ENCODE measurements around the gene UTS2R. TPM values are rescaled to one million over a fixed set of nuclear protein-coding genes. Genes with fewer than 3 reads are reported as not detected.
"Not testable (repeated sequence)": the region's sequence is repeated elsewhere in the genome, so short reads cannot be mapped to it uniquely, and the experiment has no call there.

The UTS2R gene
- total RNA-seq, 1 donor = not detected

- Histone ChIP-seq H3K36me3 (ENCODE audit: insufficient read depth, low read length) (no peaks in the 10 kb centered on the region), H3K79me2 (ENCODE audit: insufficient read depth, low read length) (no peaks in the 10 kb centered on the region), H2AFZ (ENCODE audit: low read length) (no peak overlapping the region), H3K27me3 (ENCODE audit: insufficient read depth, low read length) (peaks cover 20% of the 10 kb centered on the region), H3K4me1 (ENCODE audit: insufficient read depth, low read length) (no peaks in the 10 kb centered on the region), H3K4me3 (ENCODE audit: insufficient read depth, low read length) (no peak overlapping the region), H3K9me3 (ENCODE audit: low read depth, low read length) (no peaks in the 10 kb centered on the region), H3K27ac (ENCODE audit: low read depth, low read length) (no peak overlapping the region), H3K4me2 (ENCODE audit: insufficient read depth, low read length) (no peak overlapping the region), H4K20me1 (ENCODE audit: insufficient read depth, low read length) (no peaks in the 10 kb centered on the region)
- TF ChIP-seq CTCF (IDR thresholded peaks at IDR 0.05; ENCODE audit: extremely low read depth, low read depth, low read length) = no peak
- DNase-seq (ENCODE audit: insufficient read length, low spot score, missing footprints) = peak; percentile 77
Measured at GRCh38 chr17:82356845-82357355, 14.7 kb upstream of the UTS2R start.

- H3K79me2 ChIP-seq (ENCODE audit: insufficient read depth, low read length) = no peaks in the 10 kb centered on the region
Measured at GRCh38 chr17:82357394-82357793, 14.2 kb upstream of the UTS2R start.

GRCh38 chr17:82358465-82359350, 12.9 kb upstream of the UTS2R start, which contains the start of gene TEX19:
Gene TEX19 (plus strand): TSS chr17:82359247. CDS start chr17:82362151, 2,904 bp downstream.
- Histone ChIP-seq H2AFZ (ENCODE audit: low read length) (no peak within 1 kb of the TSS), H3K27ac (ENCODE audit: low read depth, low read length) (no peak within 1 kb of the TSS), H3K4me1 (ENCODE audit: insufficient read depth, low read length) (no peaks in the 10 kb centered on the region), H3K79me2 (ENCODE audit: insufficient read depth, low read length) (no peaks in the 10 kb centered on the region), H3K4me2 (ENCODE audit: insufficient read depth, low read length) (no peak within 1 kb of the TSS), H3K4me3 (ENCODE audit: insufficient read depth, low read length) (no peak within 1 kb of the TSS), H3K9me3 (ENCODE audit: low read depth, low read length) (no peaks in the 10 kb centered on the region), H4K20me1 (ENCODE audit: insufficient read depth, low read length) (no peaks in the 10 kb centered on the region), H3K36me3 (ENCODE audit: insufficient read depth, low read length) (no peaks in the 10 kb centered on the region), H3K27me3 (ENCODE audit: insufficient read depth, low read length) (peaks cover 20% of the 10 kb centered on the region)
- TF ChIP-seq CTCF (IDR thresholded peaks at IDR 0.05; ENCODE audit: extremely low read depth, low read depth, low read length) = no peak
- DNase-seq (ENCODE audit: insufficient read length, low spot score, missing footprints) = peak; percentile 43

More at GRCh38 chr17:82357394-82357793, 14.2 kb upstream of the UTS2R start:
- no peak for TF ChIP-seq CTCF (IDR thresholded peaks at IDR 0.05; ENCODE audit: extremely low read depth, low read depth, low read length)
- Histone ChIP-seq H3K4me1 (ENCODE audit: insufficient read depth, low read length) (no peaks in the 10 kb centered on the region), H4K20me1 (ENCODE audit: insufficient read depth, low read length) (no peaks in the 10 kb centered on the region), H3K27me3 (ENCODE audit: insufficient read depth, low read length) (peaks cover 20% of the 10 kb centered on the region), H3K27ac (ENCODE audit: low read depth, low read length) (no peak overlapping the region), H3K9me3 (ENCODE audit: low read depth, low read length) (no peaks in the 10 kb centered on the region), H2AFZ (ENCODE audit: low read length) (no peak overlapping the region), H3K4me2 (ENCODE audit: insufficient read depth, low read length) (no peak overlapping the region), H3K4me3 (ENCODE audit: insufficient read depth, low read length) (no peak overlapping the region), H3K36me3 (ENCODE audit: insufficient read depth, low read length) (no peaks in the 10 kb centered on the region)
- DNase-seq (ENCODE audit: insufficient read length, low spot score, missing footprints) = no peak

- not testable (repeated sequence) for H3K4me2 ChIP-seq (ENCODE audit: insufficient read depth, low read length); H3K36me3 ChIP-seq (ENCODE audit: insufficient read depth, low read length); H3K27ac ChIP-seq (ENCODE audit: low read depth, low read length); H3K4me1 ChIP-seq (ENCODE audit: insufficient read depth, low read length); H2AFZ ChIP-seq (ENCODE audit: low read length); H3K79me2 ChIP-seq (ENCODE audit: insufficient read depth, low read length); H3K9me3 ChIP-seq (ENCODE audit: low read depth, low read length); H3K4me3 ChIP-seq (ENCODE audit: insufficient read depth, low read length); H4K20me1 ChIP-seq (ENCODE audit: insufficient read depth, low read length)
- DNase-seq (ENCODE audit: insufficient read length, low spot score, missing footprints) = peak; percentile 30
- peaks cover 20% of the 10 kb centered on the region for H3K27me3 ChIP-seq (ENCODE audit: insufficient read depth, low read length)
Measured at GRCh38 chr17:82359451-82360074, 12.0 kb upstream of the UTS2R start.
